ENCODE measurements around the gene SP140L.

DNA sequence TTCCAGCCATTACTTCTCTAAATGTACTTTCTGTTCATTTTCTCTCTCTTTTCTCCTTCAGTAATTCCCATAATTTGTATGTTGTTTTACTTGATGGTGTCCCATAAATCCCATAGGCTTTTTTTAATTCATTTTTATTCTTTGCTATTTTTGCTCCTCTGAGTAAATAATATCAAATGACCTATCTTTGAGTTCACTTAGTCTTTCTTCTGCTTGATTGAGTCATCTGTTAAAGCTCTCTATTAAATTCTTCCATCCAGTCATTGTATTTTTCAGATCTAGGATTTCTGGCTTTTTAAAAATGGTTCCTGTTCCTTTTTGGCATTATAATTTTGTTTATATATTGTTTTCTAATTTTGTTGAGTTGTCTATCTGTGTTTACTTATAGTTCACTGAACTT, 102.5 kb downstream of the SP140L start:
- TF ChIP-seq POLR2A (IDR thresholded peaks at IDR 0.05; ENCODE audit: low read depth, low read length) (no peak), POLR2AphosphoS5 (IDR thresholded peaks at IDR 0.05; ENCODE audit: low read depth, low read length) (no peak)

Measured in GM12892 (cell line).